GM18502 (cell line): Measurements from ENCODE around the gene PRKG1.
A peak's percentile ranks its signal among the peaks of the same experiment; 100 is the strongest.

Source experiments
- ATAC-seq: cut with Tn5 transposase; IDR thresholded peaks from one replicate; pipeline ENCODE4 v1.9.1; 2021; ENCODE audit warnings: mild to moderate bottlenecking; ENCODE audit not compliant: unreplicated experiment, poor library complexity

Gene PRKG1

DNA sequence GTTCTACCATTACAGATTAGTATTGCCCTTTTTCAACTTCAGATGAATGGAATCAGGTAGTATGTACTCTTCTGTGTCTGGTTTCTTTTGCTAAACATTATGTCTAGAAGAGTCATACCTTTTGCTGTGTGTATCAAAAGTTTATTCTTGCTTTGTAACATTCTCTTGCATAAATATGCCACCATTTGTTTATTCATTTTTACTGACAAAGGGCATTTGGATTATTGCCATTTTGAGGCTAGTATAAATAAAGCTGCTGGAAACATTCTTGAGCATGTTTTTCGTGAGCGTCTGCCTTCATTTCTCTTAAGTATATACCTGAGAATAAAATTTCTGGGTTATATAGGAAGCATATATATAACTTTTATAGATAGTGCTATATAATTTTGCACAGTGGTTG, 746.8 kb downstream of the PRKG1 start:
- ATAC-seq, result no peak

DNA sequence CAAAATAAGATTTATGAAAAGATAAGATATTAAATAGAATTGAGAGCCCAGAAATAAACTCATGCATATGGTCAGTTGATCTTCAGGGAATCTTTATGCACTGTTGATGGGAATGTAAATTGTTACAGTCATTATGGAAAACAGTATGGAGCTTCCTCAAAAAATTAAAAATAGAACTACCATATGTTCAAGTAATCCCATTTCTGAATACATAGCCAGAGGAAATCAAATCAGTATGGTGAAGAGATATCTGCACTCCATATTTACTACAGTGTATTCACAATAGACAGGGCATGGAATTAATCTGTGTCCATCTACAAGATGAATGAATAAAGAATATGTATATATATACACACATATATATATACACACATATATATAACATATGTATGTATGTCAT, 747.5 kb downstream of the PRKG1 start:
- no peak for ATAC-seq

- peak; percentile 86 for ATAC-seq
Measured at GRCh38 chr10:51832652-51833383, 758.5 kb downstream of the PRKG1 start.

GRCh38 chr10:51834548-51834947, 760.3 kb downstream of the PRKG1 start:
- no peak for ATAC-seq

DNA sequence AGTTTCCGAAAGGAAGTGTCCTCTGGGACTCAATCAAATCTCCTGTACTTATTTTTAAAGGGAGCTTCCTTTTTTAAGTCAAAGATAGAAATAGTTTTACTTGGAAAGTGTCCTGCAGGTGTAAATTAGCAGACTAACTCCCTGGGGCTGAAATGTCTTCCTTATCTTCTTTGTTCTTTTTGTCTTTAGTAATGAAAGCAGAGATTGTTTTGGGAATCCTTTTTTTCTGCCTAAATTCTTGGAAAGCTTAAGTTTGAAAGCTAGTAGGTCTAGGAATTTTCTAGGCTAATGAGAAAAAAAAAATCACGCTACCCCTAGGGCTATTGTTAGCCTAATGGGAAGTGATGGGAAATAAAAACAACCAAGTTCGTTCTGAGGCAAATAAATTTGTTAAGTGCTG, 764.2 kb downstream of the PRKG1 start:
- ATAC-seq, result no peak

- ATAC-seq, result no peak
Measured at GRCh38 chr10:51843966-51844365, 769.7 kb downstream of the PRKG1 start.

GRCh38 chr10:51846856-51847506, 772.7 kb downstream of the PRKG1 start:
- ATAC-seq, result peak; percentile 88

DNA sequence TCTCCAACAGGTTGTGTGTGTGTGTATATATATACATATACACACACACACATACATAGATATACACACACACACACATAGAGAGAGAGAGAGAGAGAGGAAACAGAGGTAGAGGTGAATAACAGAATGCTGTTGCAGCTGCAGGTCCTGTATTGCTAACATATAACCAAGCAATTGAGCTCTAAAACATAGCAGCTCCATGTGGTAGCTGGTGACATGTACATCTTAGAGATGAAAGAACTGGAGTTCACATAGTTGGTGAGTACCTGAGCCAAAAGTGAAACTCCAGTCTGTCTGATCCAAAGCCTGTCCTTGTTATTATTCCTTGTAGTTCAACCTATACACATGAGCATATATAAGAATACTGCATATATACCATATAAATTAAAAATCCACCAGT, 778.0 kb downstream of the PRKG1 start:
- ATAC-seq, result no peak

DNA sequence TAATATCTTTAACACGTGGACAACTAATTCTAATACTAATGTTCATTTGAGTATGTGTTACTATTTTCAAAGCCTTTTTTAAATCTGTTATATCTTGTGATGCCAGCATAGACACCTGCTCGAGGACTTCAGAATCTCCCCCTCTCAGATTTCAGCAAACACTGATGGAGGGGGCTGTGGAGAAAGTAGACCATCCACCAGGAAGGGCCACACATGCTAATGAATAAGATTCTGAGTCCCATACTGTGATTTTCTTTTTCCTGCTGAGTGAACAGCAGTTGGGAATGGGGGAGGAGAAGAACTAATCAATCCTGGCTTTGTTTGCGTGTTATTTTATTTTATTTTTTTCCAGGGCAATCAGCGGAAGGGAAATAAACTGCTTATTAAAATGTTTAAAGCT, 783.0 kb downstream of the PRKG1 start:
- ATAC-seq, result no peak

DNA sequence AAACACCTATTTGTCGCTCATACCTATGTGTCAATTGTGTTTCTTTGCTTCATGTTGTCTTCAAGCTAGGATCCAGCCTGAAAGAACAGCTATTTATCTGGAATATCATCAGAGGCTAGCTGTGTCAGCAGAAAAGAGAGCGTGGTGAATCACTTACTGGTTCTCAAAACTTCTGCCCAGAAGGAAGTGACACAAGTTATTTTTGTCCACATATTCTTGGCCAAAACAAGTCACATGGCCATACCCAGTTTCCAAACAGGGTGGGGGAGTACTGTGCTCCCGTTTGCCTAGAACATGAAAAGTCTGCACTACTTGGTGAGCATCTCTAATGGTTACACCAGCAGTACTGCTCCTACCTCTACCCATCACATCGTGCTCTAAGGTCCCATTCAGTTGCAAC, 786.0 kb downstream of the PRKG1 start:
- ATAC-seq, result peak; percentile 77

DNA sequence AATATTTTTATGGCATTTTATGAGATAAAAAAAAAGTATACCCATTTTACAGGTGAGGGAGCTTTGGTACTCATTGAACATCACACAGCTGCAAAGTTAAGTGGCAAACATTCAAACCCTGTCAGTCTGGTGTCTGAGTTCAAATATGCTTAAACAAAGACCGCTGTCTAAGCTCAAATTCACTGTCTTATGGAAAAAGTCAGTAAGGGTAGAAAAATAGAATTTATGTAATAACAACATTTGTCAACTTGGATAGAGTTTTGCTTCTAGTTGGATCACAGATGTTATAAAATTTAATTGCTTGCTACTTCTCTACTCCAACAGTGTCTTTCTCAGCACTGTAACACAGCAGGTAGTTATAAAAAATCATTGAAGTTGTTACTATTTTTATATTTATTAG, 786.8 kb downstream of the PRKG1 start:
- ATAC-seq, result no peak

DNA sequence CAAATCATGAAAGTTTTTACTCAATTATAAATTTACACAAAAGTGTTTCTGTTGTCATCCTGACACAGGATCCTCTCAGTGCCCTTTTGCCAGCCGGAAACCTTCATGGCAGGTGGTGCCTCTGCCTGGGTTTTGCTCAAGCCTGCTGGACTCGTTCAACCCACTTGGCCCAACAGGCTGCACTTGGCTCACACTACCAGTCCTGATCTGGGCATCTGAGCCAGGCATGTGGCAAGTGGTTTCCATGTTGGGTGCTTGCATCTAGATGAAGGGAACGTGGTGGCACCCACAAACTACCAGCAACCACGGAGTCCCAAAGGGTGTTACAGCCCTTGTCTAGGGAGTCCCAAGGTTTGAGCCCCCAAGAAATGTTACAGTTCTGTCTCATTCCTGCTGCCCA, 787.4 kb downstream of the PRKG1 start:
- ATAC-seq, result no peak

DNA sequence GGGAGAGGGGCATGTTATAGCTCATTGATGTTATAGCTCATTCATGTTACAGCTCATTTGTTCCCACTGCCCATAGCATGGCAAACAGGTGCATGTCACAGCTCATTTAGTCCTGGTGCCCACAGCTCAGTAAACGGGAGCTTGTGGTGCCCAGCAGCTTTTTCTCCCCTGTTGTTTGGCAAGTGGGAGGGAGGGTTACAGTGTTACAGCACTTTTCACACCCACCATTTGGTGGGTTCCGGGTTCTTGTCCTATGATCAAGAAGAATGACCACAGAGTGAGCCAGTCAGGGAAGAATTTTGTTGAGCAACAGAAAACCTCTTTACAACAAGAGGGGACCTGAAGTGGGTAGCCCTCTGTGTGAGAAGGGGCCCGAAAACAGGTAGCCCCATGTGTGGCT, 787.9 kb downstream of the PRKG1 start:
- ATAC-seq, result no peak

DNA sequence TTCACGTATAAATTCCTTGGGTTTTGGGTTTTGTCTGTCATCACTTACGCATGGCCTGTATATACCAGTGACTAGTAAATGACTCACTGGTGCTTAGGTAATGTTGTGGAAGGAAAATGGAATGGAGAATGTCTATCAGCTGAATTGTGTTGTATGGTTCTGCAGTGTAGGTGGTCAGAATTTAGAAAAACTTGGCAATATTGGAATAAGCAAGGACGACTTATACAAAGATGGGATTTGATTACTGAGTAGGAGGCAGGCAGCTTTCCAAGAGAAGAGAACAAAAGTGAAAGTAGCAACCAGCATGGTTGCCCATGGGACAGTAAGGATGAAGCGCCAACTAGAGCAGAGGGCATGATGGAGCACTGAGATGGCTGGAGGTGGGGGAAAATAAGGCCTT, 793.7 kb downstream of the PRKG1 start:
- no peak for ATAC-seq

DNA sequence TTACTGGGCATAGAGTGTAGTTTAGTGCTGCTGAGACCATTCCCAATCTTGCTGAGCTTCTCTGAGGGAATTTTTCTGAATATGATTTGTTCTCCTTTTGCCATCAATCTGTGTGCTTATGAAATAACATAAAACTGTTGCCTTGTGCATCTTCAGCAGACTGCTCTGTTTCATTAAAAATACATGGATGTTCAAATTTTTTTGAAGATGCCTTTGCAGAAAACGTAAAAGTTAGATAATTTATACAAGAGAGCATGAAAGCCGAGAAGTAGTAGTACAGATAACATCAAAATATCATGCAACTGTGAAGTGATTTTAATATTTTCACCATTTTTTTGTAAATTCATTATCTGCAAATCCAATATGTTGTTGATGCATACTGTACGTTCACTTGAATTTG, 799.8 kb downstream of the PRKG1 start:
- ATAC-seq, result no peak

DNA sequence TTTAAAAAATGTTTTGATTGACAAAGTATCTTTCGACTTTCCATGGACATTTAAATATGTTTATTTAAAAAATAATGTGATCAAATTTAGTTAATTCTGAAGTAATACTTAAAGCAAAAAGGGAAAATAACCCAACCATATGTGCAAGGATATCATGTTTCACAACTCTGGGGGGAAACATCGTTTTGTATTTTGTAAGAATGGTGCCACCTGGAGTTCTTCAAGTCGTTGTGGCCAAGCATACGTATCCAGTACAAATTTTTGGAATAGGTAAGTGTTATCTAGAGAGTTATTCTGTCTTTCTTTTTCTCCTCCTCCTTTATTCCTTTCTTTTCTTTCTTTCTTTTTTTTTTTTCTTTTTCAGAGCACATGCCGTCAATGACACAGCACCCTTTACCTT, 801.3 kb downstream of the PRKG1 start:
- ATAC-seq, result no peak

DNA sequence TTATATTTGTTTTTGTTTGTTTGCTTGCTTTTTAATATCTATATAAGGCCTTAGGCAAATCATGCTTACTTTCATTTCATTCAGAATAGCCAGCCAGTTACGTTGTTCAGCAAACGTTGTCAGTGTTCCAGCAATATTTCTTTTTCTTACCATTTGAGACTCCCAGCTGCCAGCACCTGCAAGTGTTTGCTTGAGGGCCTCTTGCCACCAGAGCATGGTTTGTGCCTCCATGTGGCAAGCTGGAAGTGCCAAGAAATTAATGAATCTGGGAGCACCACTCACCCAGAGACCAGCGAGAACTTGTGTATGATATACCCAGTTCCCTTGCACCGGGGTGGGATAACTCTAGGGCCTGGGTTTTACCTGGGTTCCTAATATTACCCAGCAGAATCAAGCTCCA, 802.2 kb downstream of the PRKG1 start:
- no peak for ATAC-seq

- no peak for ATAC-seq
Measured at GRCh38 chr10:51876979-51877378, 802.7 kb downstream of the PRKG1 start.

DNA sequence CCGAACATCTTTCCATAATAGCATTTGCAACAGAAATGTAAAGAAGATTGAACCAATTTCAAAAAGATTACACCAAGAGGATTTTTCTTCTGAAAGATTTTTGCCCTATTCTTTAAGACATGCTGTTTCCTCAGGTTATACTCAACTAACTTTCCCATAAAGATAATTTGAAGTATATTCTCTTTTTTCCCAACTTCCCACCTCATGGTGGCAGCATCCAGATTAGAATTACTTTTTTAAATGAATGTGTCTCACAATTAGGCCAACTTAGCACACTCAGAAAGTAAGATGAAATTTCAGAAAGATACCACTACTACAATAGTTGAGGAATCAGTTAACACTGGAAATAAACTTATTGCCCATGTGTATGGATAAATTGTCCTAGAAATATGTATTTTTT, 803.3 kb downstream of the PRKG1 start:
- no peak for ATAC-seq

DNA sequence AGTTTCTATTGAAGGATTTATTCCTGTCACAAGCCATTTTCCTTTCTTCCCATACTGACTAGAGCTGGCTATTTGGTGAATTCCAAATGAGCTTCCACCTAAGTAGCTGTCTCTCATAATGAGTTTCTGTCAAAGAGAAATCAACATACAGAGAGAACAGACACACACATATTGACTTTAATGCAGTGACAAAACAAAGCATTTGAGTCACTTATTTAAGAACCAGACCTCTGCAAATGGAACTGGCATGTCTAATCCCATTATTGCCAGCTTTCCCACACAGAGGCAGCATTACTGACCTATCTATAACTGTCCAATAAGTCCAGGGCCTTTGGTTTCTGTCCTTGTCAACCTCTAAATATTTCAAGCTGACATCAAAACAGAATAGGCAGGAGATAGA, 804.4 kb downstream of the PRKG1 start:
- ATAC-seq, result peak; percentile 23

- peak; percentile 96 for ATAC-seq
Measured at GRCh38 chr10:51879238-51879637, 805.0 kb downstream of the PRKG1 start.

DNA sequence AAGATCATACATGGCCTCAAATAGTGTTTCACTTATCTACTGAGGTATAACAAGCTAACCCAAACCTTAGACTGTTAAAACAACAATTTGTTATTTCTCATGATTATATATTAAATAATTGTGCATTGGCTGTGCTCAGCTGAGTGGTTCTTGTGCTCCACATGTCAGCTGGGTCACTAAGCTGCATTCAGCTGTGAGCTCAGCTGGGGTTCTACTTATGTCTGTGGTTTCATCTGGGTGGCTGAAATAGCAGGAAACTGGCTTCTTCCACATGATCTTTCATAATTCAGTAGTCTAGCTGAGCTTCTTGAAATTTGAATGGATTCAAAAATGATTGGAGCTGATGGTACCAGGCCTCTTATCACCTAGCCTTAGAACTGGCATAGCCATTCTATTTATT, 806.9 kb downstream of the PRKG1 start:
- no peak for ATAC-seq
